ENCODE results near the gene KRTAP5-9.

The KRTAP5-9 gene

DNA sequence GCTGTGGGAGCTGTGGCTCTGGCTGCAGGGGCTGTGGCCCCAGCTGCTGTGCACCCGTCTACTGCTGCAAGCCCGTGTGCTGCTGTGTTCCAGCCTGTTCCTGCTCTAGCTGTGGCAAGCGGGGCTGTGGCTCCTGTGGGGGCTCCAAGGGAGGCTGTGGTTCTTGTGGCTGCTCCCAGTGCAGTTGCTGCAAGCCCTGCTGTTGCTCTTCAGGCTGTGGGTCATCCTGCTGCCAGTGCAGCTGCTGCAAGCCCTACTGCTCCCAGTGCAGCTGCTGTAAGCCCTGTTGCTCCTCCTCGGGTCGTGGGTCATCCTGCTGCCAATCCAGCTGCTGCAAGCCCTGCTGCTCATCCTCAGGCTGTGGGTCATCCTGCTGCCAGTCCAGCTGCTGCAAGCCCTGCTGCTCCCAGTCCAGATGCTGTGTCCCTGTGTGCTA is 514 bp downstream of the KRTAP5-9 start:
- Histone ChIP-seq H3K27ac (ENCODE audit: low read depth, low read length) (no peak overlapping the region), H3K23ac (ENCODE audit: low read length) (no peak overlapping the region), H3K36me3 (ENCODE audit: control insufficient read depth in 1 of 2, insufficient read depth in 2 of 2, low read length in 2 of 2) (no peaks in the 10 kb centered on the region), H3K14ac (ENCODE audit: low read length) (no peak overlapping the region), H3K4ac (ENCODE audit: low read depth, low read length) (no peak overlapping the region), H2BK120ac (ENCODE audit: insufficient read depth, low read length, poor library complexity) (no peak overlapping the region), H3K4me2 (ENCODE audit: low read length) (no peak overlapping the region), H3K18ac (ENCODE audit: low read length) (no peak overlapping the region), H3K79me1 (ENCODE audit: low read length) (no peaks in the 10 kb centered on the region), H3K27me3 (ENCODE audit: insufficient read depth, low read length) (no peaks in the 10 kb centered on the region), H4K8ac (ENCODE audit: low read depth, low read length) (no peak overlapping the region), H3K4me3 (ENCODE audit: low read depth, low read length) (no peak overlapping the region), H4K12ac (ENCODE audit: low read depth, low read length) (no peak overlapping the region), H2AK5ac (ENCODE audit: low read length) (no peak overlapping the region), H3K79me2 (ENCODE audit: control insufficient read depth, insufficient read depth, low read length, poor library complexity) (no peaks in the 10 kb centered on the region), H3K9me3 (ENCODE audit: insufficient read depth, low read depth, low read length) (peaks cover 4% of the 10 kb centered on the region), H3K9ac (ENCODE audit: low read length) (no peak overlapping the region), H3K4me1 (ENCODE audit: control insufficient read depth in 1 of 2, insufficient read depth in 2 of 2, low read length in 2 of 2) (no peaks in the 10 kb centered on the region), H2AFZ (ENCODE audit: insufficient read depth, low read length, poor library complexity) (no peak overlapping the region), H2BK5ac (ENCODE audit: low read depth, low read length, poor library complexity) (no peak overlapping the region), H2BK12ac (ENCODE audit: low read length) (no peak overlapping the region), H4K91ac (ENCODE audit: low read depth, low read length) (no peak overlapping the region)
- WGBS (ENCODE audit: extremely low coverage, insufficient coverage, insufficient read length) = no CpG with 5 or more reads among the region's 5 CpGs
- no peak for DNase-seq

DNA sequence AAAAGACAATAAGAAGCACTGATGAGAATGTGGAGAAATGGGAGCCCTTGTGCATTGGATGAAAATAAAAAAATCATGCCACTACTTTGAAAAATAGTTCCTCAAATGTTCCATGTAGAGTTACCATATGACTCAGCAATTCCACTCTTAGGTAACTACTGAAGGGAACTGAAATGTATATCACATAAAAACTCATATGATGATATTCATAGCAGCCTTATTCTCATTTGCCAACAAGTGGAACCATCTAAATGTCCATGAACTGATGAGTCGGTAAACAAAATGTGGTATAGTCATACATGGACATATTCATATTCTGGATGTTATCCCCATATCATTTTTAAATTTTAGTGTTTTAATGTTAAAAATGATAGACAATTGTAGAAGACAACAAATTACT is 3.5 kb downstream of the KRTAP5-9 start:
- H2BK5ac ChIP-seq (ENCODE audit: low read depth, low read length, poor library complexity) = no peak overlapping the region
- H3K36me3 ChIP-seq (ENCODE audit: control insufficient read depth in 1 of 2, insufficient read depth in 2 of 2, low read length in 2 of 2) = no peaks in the 10 kb centered on the region
- H3K79me2 ChIP-seq (ENCODE audit: control insufficient read depth, insufficient read depth, low read length, poor library complexity) = no peaks in the 10 kb centered on the region
- H3K27me3 ChIP-seq (ENCODE audit: insufficient read depth, low read length) = no peaks in the 10 kb centered on the region
- H3K27ac ChIP-seq (ENCODE audit: low read depth, low read length) = no peak overlapping the region
- no peaks in the 10 kb centered on the region for H3K4me1 ChIP-seq (ENCODE audit: control insufficient read depth in 1 of 2, insufficient read depth in 2 of 2, low read length in 2 of 2)
- no peak overlapping the region for H4K91ac ChIP-seq (ENCODE audit: low read depth, low read length)
- H3K9me3 ChIP-seq (ENCODE audit: insufficient read depth, low read depth, low read length) = peaks cover 11% of the 10 kb centered on the region
- no peak overlapping the region for H4K12ac ChIP-seq (ENCODE audit: low read depth, low read length)
- DNase-seq = no peak
- no CpG with 5 or more reads among the region's 1 CpG for WGBS (ENCODE audit: extremely low coverage, insufficient coverage, insufficient read length)
- H2BK12ac ChIP-seq (ENCODE audit: low read length) = no peak overlapping the region
- no peak overlapping the region for H3K9ac ChIP-seq (ENCODE audit: low read length)
- H3K14ac ChIP-seq (ENCODE audit: low read length) = no peak overlapping the region
- H3K4me3 ChIP-seq (ENCODE audit: low read depth, low read length) = no peak overlapping the region
- H2AK5ac ChIP-seq (ENCODE audit: low read length) = no peak overlapping the region
- H3K18ac ChIP-seq (ENCODE audit: low read length) = no peak overlapping the region
- H3K4ac ChIP-seq (ENCODE audit: low read depth, low read length) = no peak overlapping the region
- H3K23ac ChIP-seq (ENCODE audit: low read length) = no peak overlapping the region
- no peak overlapping the region for H3K4me2 ChIP-seq (ENCODE audit: low read length)
- no peak overlapping the region for H2BK120ac ChIP-seq (ENCODE audit: insufficient read depth, low read length, poor library complexity)
- no peak overlapping the region for H2AFZ ChIP-seq (ENCODE audit: insufficient read depth, low read length, poor library complexity)
- H4K8ac ChIP-seq (ENCODE audit: low read depth, low read length) = no peak overlapping the region
- no peaks in the 10 kb centered on the region for H3K79me1 ChIP-seq (ENCODE audit: low read length)

DNA sequence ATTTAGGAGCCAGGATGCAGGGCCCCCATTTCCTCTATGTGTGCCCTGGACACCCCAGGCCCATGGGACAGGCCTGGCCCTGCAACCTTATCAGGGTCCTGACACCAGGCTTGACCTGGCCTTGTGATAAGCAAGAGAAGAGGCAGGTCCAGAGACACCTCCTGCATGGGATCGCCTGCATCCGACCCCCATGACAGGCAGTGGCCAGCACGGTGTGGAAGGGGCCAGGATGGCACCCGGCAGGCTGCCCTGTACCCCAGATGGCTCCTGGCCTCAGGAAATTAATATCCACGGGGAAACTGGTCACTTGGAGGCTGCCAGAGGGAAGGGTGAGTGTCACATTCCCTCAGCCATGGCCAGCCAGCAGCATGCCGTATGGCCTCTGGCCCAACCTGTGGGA is 6.8 kb downstream of the KRTAP5-9 start:
- H3K9ac ChIP-seq (ENCODE audit: low read length) = no peak overlapping the region
- H3K4me1 ChIP-seq (ENCODE audit: control insufficient read depth in 1 of 2, insufficient read depth in 2 of 2, low read length in 2 of 2) = no peaks in the 10 kb centered on the region
- H2BK5ac ChIP-seq (ENCODE audit: low read depth, low read length, poor library complexity) = no peak overlapping the region
- no peak overlapping the region for H3K14ac ChIP-seq (ENCODE audit: low read length)
- no peak overlapping the region for H2BK12ac ChIP-seq (ENCODE audit: low read length)
- H3K9me3 ChIP-seq (ENCODE audit: insufficient read depth, low read depth, low read length) = peaks cover 7% of the 10 kb centered on the region
- no peak overlapping the region for H4K91ac ChIP-seq (ENCODE audit: low read depth, low read length)
- no peak overlapping the region for H4K12ac ChIP-seq (ENCODE audit: low read depth, low read length)
- H4K8ac ChIP-seq (ENCODE audit: low read depth, low read length) = no peak overlapping the region
- H3K23ac ChIP-seq (ENCODE audit: low read length) = no peak overlapping the region
- H3K4me2 ChIP-seq (ENCODE audit: low read length) = no peak overlapping the region
- WGBS (ENCODE audit: extremely low coverage, insufficient coverage, insufficient read length) = no CpG with 5 or more reads among the region's 6 CpGs
- no peaks in the 10 kb centered on the region for H3K36me3 ChIP-seq (ENCODE audit: control insufficient read depth in 1 of 2, insufficient read depth in 2 of 2, low read length in 2 of 2)
- H2AK5ac ChIP-seq (ENCODE audit: low read length) = no peak overlapping the region
- no peak overlapping the region for H3K18ac ChIP-seq (ENCODE audit: low read length)
- no peak overlapping the region for H2AFZ ChIP-seq (ENCODE audit: insufficient read depth, low read length, poor library complexity)
- H2BK120ac ChIP-seq (ENCODE audit: insufficient read depth, low read length, poor library complexity) = no peak overlapping the region
- no peak overlapping the region for H3K27ac ChIP-seq (ENCODE audit: low read depth, low read length)
- DNase-seq = no peak
- no peak overlapping the region for H3K4ac ChIP-seq (ENCODE audit: low read depth, low read length)
- no peak overlapping the region for H3K4me3 ChIP-seq (ENCODE audit: low read depth, low read length)
- H3K79me2 ChIP-seq (ENCODE audit: control insufficient read depth, insufficient read depth, low read length, poor library complexity) = no peaks in the 10 kb centered on the region
- H3K27me3 ChIP-seq (ENCODE audit: insufficient read depth, low read length) = no peaks in the 10 kb centered on the region
- H3K79me1 ChIP-seq (ENCODE audit: low read length) = no peaks in the 10 kb centered on the region

DNA sequence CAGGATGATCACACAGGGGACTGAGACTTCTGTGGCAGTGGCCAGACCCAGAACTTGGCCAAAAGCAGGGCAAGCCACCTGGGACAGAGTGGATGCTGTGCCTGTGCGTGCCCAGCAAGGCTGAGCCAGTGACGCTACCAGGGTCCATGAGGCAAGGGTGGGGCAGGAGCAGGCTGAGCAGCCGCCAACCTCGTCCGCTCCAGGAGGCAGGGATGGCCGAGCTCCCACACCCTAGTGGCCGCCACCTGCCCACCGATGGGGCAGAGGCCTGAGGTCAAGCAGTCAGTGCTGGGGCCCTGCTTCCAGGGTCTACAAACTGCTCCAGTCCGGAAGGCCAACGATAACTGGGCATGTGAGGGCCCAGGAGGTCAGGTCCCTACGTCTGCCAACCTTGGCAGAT is 7.3 kb downstream of the KRTAP5-9 start:
- Histone ChIP-seq H3K4me2 (ENCODE audit: low read length) (no peak overlapping the region), H3K9me3 (ENCODE audit: insufficient read depth, low read depth, low read length) (peaks cover 7% of the 10 kb centered on the region), H4K8ac (ENCODE audit: low read depth, low read length) (no peak overlapping the region), H3K36me3 (ENCODE audit: control insufficient read depth in 1 of 2, insufficient read depth in 2 of 2, low read length in 2 of 2) (no peaks in the 10 kb centered on the region), H2BK120ac (ENCODE audit: insufficient read depth, low read length, poor library complexity) (no peak overlapping the region), H3K18ac (ENCODE audit: low read length) (no peak overlapping the region), H3K27ac (ENCODE audit: low read depth, low read length) (no peak overlapping the region), H4K12ac (ENCODE audit: low read depth, low read length) (no peak overlapping the region), H3K4me1 (ENCODE audit: control insufficient read depth in 1 of 2, insufficient read depth in 2 of 2, low read length in 2 of 2) (no peaks in the 10 kb centered on the region), H3K79me1 (ENCODE audit: low read length) (no peaks in the 10 kb centered on the region), H3K23ac (ENCODE audit: low read length) (no peak overlapping the region), H3K27me3 (ENCODE audit: insufficient read depth, low read length) (no peaks in the 10 kb centered on the region), H3K14ac (ENCODE audit: low read length) (no peak overlapping the region), H2AFZ (ENCODE audit: insufficient read depth, low read length, poor library complexity) (no peak overlapping the region), H2BK5ac (ENCODE audit: low read depth, low read length, poor library complexity) (no peak overlapping the region), H2AK5ac (ENCODE audit: low read length) (no peak overlapping the region), H2BK12ac (ENCODE audit: low read length) (no peak overlapping the region), H3K4ac (ENCODE audit: low read depth, low read length) (no peak overlapping the region), H3K4me3 (ENCODE audit: low read depth, low read length) (no peak overlapping the region), H3K79me2 (ENCODE audit: control insufficient read depth, insufficient read depth, low read length, poor library complexity) (no peaks in the 10 kb centered on the region), H3K9ac (ENCODE audit: low read length) (no peak overlapping the region), H4K91ac (ENCODE audit: low read depth, low read length) (no peak overlapping the region)
- WGBS (ENCODE audit: extremely low coverage, insufficient coverage, insufficient read length) = no CpG with 5 or more reads among the region's 11 CpGs
- no peak for DNase-seq

Measured in trophoblast cell (in vitro differentiated cells and primary cell).